Uterus (tissue), 4 donors: ENCODE measurements around the gene SLITRK5. TPM values are rescaled to one million over a fixed set of nuclear protein-coding genes. Genes with fewer than 3 reads are reported as not detected.

Experiments
- DNase-seq, 2 donors: peaks; one replicate each; pipeline ENCODE4 v3.0.0-alpha.2; 2019 to 2020
- H3K27ac ChIP-seq, 2 donors: fragments of 200-600 bp; sonication (generic); 1 replicate in 1 of 2; 2 replicates in 1 of 2; pipeline ENCODE4 v1.5.1; 2016 to 2018
- H3K27me3 ChIP-seq, 2 donors: fragments of 200-600 bp; sonication (generic); one replicate each; pipeline ENCODE4 v1.5.1; 2018 to 2019; ENCODE audit warnings: control low read depth in 1 of 2
- H3K36me3 ChIP-seq, 2 donors: fragments of 200-600 bp; sonication (generic); one replicate each; pipeline ENCODE4 v1.5.1; 2019; ENCODE audit warnings: control low read depth in 1 of 2
- H3K4me1 ChIP-seq, 2 donors: fragments of 200-600 bp; sonication (generic); one replicate each; pipeline ENCODE4 v1.5.1; 2018 to 2019; ENCODE audit warnings: control low read depth in 1 of 2
- H3K4me3 ChIP-seq, 2 donors: fragments of 200-600 bp; sonication (generic); 1 replicate in 1 of 2; 2 replicates in 1 of 2; pipeline ENCODE4 v1.5.1; 2018 to 2019; ENCODE audit warnings: mild to moderate bottlenecking in 1 of 2
- H3K9me3 ChIP-seq, 2 donors: fragments of 200-600 bp; sonication (generic); one replicate each; pipeline ENCODE4 v1.5.1; 2019; ENCODE audit warnings: control low read depth in 1 of 2
- CTCF ChIP-seq, 4 experiments: fragments of 200-600 bp in 2 of 4; fragments of 450-650 bp in 2 of 4; sonication (generic) in 2 of 4; IDR thresholded peaks; one replicate each; pipeline ENCODE4 v1.5.1; 2016 to 2019; ENCODE audit warnings: antibody characterized with exemption in 4 of 4, mild to moderate bottlenecking in 2 of 4, moderate library complexity in 1 of 4
- POLR2A ChIP-seq, 2 donors: fragments of 450-650 bp; IDR thresholded peaks; one replicate each; pipeline ENCODE4 v1.6.1; 2016; ENCODE audit warnings: antibody characterized with exemption in 2 of 2, mild to moderate bottlenecking in 1 of 2, moderate library complexity in 1 of 2
- intact Hi-C: fragments of 100-400 bp; cut with DNase I; formaldehyde crosslinking; loops from one replicate; pipeline ENCODE4 v1.15.1; 2023; ENCODE audit warnings: low total_unique reads
- total RNA-seq, 4 donors: library from RNA; depleted of rRNA in 3 of 4; stranded (reverse); fragments of >200 nt in 3 of 4; gene quantifications; one replicate each; pipeline versions ENCODE4 v1.1.0 to v1.2.4, GENCODE V29; 2014 to 2023
- donor health status: DM: yes; HTN: yes; CAD: no.

Gene SLITRK5
- total RNA-seq, 4 donors from 2014 or later = 0.06 to 3.1 TPM; not detected in 2

GRCh38 chr13:87709947-87710346 lies 38.8 kb downstream of the SLITRK5 start:
- no peaks in the 10 kb centered on the region for H3K4me1 ChIP-seq
- intact Hi-C loops = no loop called here
- H3K27me3 ChIP-seq = no peaks in the 10 kb centered on the region
- TF ChIP-seq POLR2A (IDR thresholded peaks at IDR 0.05) (no peak), CTCF (IDR thresholded peaks at IDR 0.05) (no peak)
- no peak overlapping the region for H3K4me3 ChIP-seq
- H3K27ac ChIP-seq = no peak overlapping the region
- H3K9me3 ChIP-seq = no peaks in the 10 kb centered on the region
- H3K36me3 ChIP-seq = no peaks in the 10 kb centered on the region
- DNase-seq = no peak

GRCh38 chr13:87712012-87712411 lies 40.8 kb downstream of the SLITRK5 start:
- Histone ChIP-seq H3K4me3 (no peak overlapping the region), H3K27me3 (no peaks in the 10 kb centered on the region), H3K36me3 (no peaks in the 10 kb centered on the region), H3K9me3 (no peaks in the 10 kb centered on the region), H3K27ac (no peak overlapping the region), H3K4me1 (no peaks in the 10 kb centered on the region)
- DNase-seq = no peak
- TF ChIP-seq CTCF (IDR thresholded peaks at IDR 0.05) = no peak
- no peak for TF ChIP-seq POLR2A (IDR thresholded peaks at IDR 0.05)
- intact Hi-C loops = no loop called here
